Hepatocyte (in vitro differentiated cells): Measurements from ENCODE around the gene SPACA7.

Source experiments
- EZH2 ChIP-seq: fragments of 200-600 bp; sonication (generic); IDR thresholded peaks from 2 replicates; pipeline ENCODE4 v1.6.1; 2016; ENCODE audit warnings: antibody characterized with exemption, mild to moderate bottlenecking, borderline replicate concordance
- TF ChIP-seq, protein P1 (sequence below): fragments of 200-600 bp; sonication (generic); IDR thresholded peaks from 2 replicates; pipeline ENCODE4 v1.5.1; 2016; ENCODE audit warnings: antibody characterized with exemption, mild to moderate bottlenecking; ENCODE audit not compliant: poor library complexity

DNA sequence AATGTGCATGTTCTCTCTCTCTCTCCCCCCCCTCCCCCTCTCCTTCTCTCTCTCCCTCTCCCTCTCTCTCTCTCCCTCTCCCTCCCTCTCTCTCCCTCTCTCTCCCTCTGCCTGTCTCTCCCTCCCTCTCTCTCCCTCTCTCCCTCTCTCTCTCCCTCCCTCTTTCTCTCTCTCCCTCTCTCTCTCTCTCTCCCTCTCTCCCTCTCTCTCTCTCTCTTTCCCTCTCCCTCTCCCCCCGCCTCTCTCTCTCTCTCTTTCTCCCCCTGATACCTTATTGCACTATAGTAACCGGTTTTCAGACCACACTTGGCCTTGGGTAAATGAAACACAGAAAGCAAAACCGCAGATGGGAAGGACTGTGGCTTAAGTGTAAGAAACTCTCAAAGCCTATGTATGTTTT lies 34.7 kb upstream of the SPACA7 start:
- TF ChIP-seq, protein P1, sequence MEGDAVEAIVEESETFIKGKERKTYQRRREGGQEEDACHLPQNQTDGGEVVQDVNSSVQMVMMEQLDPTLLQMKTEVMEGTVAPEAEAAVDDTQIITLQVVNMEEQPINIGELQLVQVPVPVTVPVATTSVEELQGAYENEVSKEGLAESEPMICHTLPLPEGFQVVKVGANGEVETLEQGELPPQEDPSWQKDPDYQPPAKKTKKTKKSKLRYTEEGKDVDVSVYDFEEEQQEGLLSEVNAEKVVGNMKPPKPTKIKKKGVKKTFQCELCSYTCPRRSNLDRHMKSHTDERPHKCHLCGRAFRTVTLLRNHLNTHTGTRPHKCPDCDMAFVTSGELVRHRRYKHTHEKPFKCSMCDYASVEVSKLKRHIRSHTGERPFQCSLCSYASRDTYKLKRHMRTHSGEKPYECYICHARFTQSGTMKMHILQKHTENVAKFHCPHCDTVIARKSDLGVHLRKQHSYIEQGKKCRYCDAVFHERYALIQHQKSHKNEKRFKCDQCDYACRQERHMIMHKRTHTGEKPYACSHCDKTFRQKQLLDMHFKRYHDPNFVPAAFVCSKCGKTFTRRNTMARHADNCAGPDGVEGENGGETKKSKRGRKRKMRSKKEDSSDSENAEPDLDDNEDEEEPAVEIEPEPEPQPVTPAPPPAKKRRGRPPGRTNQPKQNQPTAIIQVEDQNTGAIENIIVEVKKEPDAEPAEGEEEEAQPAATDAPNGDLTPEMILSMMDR, result no peak
- TF ChIP-seq EZH2, result no peak
